Testis (tissue), 2 donors: ENCODE data around the gene CLPTM1L.

Source experiments
- CTCF ChIP-seq, 3 experiments: fragments of 450-650 bp in 2 of 3; fragments of 200-600 bp in 1 of 3; sonication (generic) in 1 of 3; IDR thresholded peaks; one replicate each; pipeline ENCODE4 v1.5.1; 2016 to 2019; ENCODE audit warnings: antibody characterized with exemption in 3 of 3, mild to moderate bottlenecking in 2 of 3, moderate library complexity in 1 of 3
- POLR2A ChIP-seq: fragments of 450-650 bp; IDR thresholded peaks from one replicate; pipeline ENCODE4 v1.6.1; 2017; ENCODE audit warnings: antibody characterized with exemption, mild to moderate bottlenecking, moderate library complexity

GRCh38 chr5:1338196-1338490 is 6.8 kb downstream of the CLPTM1L start:
- TF ChIP-seq POLR2A (no peak), CTCF (IDR thresholded peaks at IDR 0.05) (no peak)
